ENCODE results near the gene PPP1CA. TPM values are rescaled to one million over a fixed set of nuclear protein-coding genes. Genes with fewer than 3 reads are reported as not detected.
A peak's percentile ranks its signal among the peaks of the same experiment; 100 is the strongest.

The PPP1CA gene
- total and polyA plus RNA-seq, 8 donors = 108 to 173 (median 140) TPM

DNA sequence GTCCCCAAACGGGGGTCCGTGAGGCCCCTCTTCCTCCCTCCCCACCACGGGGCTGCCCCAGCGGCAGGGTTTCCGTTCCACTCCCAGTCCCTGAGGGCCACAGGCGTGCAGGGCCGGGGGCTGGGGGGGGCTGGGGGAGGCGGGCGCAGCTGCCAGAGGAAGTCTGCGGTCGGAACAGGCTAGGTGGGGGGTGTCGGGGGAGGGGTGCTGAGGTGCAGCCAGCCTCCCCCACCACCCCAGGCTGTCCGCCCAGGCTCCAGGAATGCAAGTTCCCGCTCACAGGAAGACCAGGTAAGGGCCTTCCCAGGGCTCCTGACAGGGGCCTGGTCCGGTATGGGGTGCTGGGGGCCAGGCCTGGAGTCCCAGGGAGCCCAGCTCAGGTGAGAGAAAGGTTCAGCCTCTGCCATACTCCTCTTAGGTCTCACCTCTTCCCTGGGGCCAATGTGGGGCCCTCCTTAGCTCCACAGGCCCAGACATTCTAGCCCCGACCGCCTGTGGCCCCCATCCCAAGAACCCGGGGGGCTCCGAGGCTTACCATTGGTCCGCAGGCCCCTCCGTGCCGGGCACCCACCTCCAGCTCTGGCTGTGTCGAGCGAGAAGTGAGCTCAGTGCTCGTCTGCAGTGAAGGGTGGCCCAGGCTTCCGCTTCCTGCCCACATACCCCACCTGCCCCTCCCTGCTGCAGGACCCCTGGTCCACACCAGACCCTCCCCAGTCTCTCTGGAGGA lies 35.6 kb upstream of the PPP1CA start, which contains the start of gene PTPRCAP:
Gene PTPRCAP (minus strand): TSS at position 601 of the 727 bp plus-strand sequence. CDS start 63 bp downstream, at position 538.
- TF ChIP-seq CTCF (IDR thresholded peaks at IDR 0.05) = no peak
- intact Hi-C loops (cut with DNase I) = no loop called here
- ATAC-seq (peak; percentile 7), DNase-seq (peak in 1 of 4 donors; percentile 72)
- Histone ChIP-seq H3K9me3 (no peaks in the 10 kb centered on the region), H3K4me1 (peaks cover under 1 to 64% of the 10 kb centered on the region in 2 donors), H3K27me3 (no peaks in the 10 kb centered on the region), H3K4me3 (peak within 1 kb of the TSS in 1 of 2 donors; percentile 34), H3K36me3 (peaks cover 0 to 95% of the 10 kb centered on the region in 2 donors), H3K27ac (peak within 1 kb of the TSS in 1 of 2 donors; percentile 45)

DNA sequence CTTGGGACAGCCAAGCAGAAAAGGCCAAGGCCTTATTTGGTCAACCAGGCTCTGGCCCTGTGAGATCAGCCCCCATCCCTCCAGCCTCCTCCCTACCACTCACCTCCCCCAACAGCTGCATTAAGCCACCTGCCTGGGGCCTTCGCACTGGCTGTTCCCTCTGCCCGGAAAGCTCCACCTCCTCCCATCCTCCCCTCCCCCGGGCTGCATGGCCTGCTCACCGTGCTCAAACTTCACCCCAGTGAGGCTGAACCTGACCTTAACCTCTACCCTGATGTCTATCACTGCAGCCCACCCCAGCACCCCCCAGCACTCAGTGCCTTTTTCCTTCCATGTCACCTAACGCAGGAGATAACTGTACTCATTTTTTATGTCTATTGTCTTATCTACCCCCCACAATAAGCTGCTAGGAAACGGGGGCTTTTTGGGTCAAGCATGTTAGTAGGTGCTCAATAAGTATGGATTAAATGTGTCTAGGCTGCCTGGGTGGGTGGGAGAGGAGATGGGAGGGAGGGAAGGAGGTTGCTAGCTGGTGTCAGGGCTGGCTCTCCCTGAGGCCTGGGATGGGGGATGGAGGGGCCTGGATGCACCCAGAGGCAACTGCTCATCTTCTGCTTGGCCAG lies 34.9 kb upstream of the PPP1CA start:
- Histone ChIP-seq H3K27ac (peak overlapping the region in 1 of 2 donors; percentile 45), H3K27me3 (no peaks in the 10 kb centered on the region), H3K9me3 (no peaks in the 10 kb centered on the region), H3K4me1 (peaks cover 0 to 58% of the 10 kb centered on the region in 2 donors), H3K4me3 (peak overlapping the region in 1 of 2 donors; percentile 34), H3K36me3 (peaks cover 0 to 95% of the 10 kb centered on the region in 2 donors)
- no peak for ATAC-seq
- TF ChIP-seq CTCF (IDR thresholded peaks at IDR 0.05) = no peak
- intact Hi-C loops (cut with DNase I) = no loop called here
- peak in 1 of 4 donors; percentile 72 for DNase-seq

DNA sequence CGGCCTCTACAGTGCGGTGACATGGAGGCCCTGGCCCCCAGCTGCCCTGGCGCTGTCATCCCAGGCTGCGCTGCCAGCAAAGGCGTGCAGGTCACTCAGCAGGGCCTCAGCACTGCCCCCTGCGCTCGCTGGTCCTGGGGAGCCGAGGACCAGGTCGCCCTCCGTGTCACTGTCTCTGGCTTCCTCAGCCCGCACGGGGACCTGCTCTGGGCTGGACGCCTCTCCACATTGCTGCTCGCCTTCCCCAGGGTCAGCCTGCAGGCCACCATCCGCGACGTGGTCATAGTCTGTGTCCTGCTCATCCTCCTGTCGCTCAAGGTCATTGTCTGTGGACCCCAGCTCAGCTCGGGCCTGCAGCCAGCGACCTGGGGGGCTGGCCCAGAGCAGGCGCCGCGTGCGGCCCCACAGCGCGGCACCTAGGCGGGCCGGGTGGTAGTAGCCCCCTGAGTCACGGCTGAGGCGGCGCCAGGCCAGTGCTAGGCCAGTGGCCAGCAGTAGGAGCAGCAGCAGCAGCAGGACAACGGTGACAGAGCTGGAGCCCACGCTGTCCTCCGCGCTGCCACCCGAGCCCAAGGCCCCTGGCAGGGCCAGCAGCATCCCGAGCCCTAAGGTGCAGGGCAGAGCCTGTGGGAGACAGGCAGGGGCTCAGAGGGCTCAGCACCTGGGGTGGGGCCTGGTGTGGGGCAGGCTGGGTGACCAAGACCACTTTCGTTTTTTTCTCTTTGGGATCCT lies 34.2 kb upstream of the PPP1CA start:
- Histone ChIP-seq H3K27ac (no peak overlapping the region), H3K27me3 (no peaks in the 10 kb centered on the region), H3K4me1 (peaks cover 0 to 51% of the 10 kb centered on the region in 2 donors), H3K36me3 (peaks cover 0 to 95% of the 10 kb centered on the region in 2 donors), H3K9me3 (no peaks in the 10 kb centered on the region), H3K4me3 (peak overlapping the region in 1 of 2 donors; percentile 34)
- TF ChIP-seq CTCF (IDR thresholded peaks at IDR 0.05) = no peak
- ATAC-seq (no peak), DNase-seq (peak in 1 of 4 donors; percentile 75)
- intact Hi-C loops (cut with DNase I) = no loop called here

DNA sequence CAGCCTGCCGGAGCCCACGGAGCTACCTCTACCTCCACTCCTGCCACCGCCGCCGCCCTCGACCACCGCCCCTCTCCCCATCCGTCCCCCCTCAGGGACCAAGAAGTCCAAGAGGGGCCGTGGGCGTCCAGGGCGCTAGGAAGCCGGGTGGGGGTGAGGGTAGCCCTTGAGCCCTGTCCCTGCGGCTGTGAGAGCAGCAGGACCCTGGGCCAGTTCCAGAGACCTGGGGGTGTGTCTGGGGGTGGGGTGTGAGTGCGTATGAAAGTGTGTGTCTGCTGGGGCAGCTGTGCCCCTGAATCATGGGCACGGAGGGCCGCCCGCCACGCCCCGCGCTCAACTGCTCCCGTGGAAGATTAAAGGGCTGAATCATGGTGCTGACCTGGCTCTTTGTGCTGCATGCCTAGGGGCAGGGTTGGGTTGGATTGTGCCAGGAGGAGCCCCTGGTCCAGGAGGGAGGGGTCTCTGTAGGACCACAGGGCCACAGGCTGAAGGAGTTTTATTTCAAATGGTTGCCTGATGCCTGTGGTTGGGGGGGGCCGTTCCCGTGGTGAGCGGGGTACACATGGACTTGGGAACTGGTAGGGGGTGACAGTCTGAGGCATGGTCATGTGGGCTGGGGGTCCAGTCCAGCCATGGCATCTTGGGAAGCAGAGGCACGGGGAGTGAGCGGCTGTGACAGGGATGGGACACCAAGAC lies 33.5 kb upstream of the PPP1CA start:
- Histone ChIP-seq H3K4me1 (peaks cover 0 to 44% of the 10 kb centered on the region in 2 donors), H3K36me3 (peaks cover 0 to 95% of the 10 kb centered on the region in 2 donors), H3K27me3 (no peaks in the 10 kb centered on the region), H3K27ac (no peak overlapping the region), H3K4me3 (peak overlapping the region in 1 of 2 donors; percentile 34), H3K9me3 (no peaks in the 10 kb centered on the region)
- ATAC-seq (no peak), DNase-seq (peak in 1 of 4 donors; percentile 80)
- intact Hi-C loops (cut with DNase I) = no loop called here
- TF ChIP-seq CTCF (IDR thresholded peaks at IDR 0.05) = no peak

Data from left lung (tissue), 10 donors.